Motor neuron (in vitro differentiated cells): ENCODE data around the gene HINT3. TPM values are rescaled to one million over a fixed set of nuclear protein-coding genes. Genes with fewer than 3 reads are reported as not detected.
"Not testable (repeated sequence)": the region's sequence is repeated elsewhere in the genome, so short reads cannot be mapped to it uniquely, and the experiment has no call there.

Source experiments
- ATAC-seq, 8 experiments: fragments of 200-7000 bp; cut with Tn5 transposase; replicated peaks in 6 of 8; 2 replicates each; pipeline ENCODE4 v1.8.0; 2021; ENCODE audit warnings: mild to moderate bottlenecking in 8 of 8, moderate library complexity in 8 of 8
- H3K27ac ChIP-seq, 2 donors: fragments of 250-450 bp; sonication (Bioruptor Pico); 2 replicates each; pipeline ENCODE4 v1.9.0; 2021; ENCODE audit warnings: antibody characterized with exemption in 2 of 2, mild to moderate bottlenecking in 2 of 2, moderate library complexity in 1 of 2
- H3K4me1 ChIP-seq, 2 donors: fragments of 250-450 bp; sonication (Bioruptor Pico); replicated peaks in 1 of 2; 2 replicates each; pipeline ENCODE4 v1.6.1; 2021; ENCODE audit warnings: antibody characterized with exemption in 2 of 2, mild to moderate bottlenecking in 2 of 2, moderate library complexity in 1 of 2
- H3K4me3 ChIP-seq, 5 donors: fragments of 250-450 bp; sonication (Bioruptor Pico); 2 replicates each; pipeline ENCODE4 v1.9.0; 2021; ENCODE audit warnings: antibody characterized with exemption in 5 of 5, mild to moderate bottlenecking in 5 of 5, moderate library complexity in 4 of 5
- WGBS, 10 experiments: fragments of 450-650 bp; shearing (Covaris generic); methylation state at CpG; one replicate each; pipeline ENCODE4 v1.0.0; 2022; 5-methylcytosine and 5-hydroxymethylcytosine counted together
- in situ Hi-C, 9 experiments: fragments of 400-800 bp; cut with MboI; loops; one replicate each; pipeline ENCODE4 v1.15.0; 2021; ENCODE audit warnings: low sequenced_read_pairs in 9 of 9, low pct_unique_long_range_greater_than_20kb in 2 of 9; ENCODE audit not compliant: unreplicated experiment in 9 of 9
- total RNA-seq, 8 experiments: library from RNA; unstranded; fragments of 300-600 nt; gene quantifications; 2 replicates each; pipeline versions ENCODE4 v1.2.3 to v1.2.4, GENCODE V29; 2022

HINT3 gene
- total RNA-seq, 8 experiments from 2014 or later = 13.3 to 49.6 (median 30.3) TPM

DNA sequence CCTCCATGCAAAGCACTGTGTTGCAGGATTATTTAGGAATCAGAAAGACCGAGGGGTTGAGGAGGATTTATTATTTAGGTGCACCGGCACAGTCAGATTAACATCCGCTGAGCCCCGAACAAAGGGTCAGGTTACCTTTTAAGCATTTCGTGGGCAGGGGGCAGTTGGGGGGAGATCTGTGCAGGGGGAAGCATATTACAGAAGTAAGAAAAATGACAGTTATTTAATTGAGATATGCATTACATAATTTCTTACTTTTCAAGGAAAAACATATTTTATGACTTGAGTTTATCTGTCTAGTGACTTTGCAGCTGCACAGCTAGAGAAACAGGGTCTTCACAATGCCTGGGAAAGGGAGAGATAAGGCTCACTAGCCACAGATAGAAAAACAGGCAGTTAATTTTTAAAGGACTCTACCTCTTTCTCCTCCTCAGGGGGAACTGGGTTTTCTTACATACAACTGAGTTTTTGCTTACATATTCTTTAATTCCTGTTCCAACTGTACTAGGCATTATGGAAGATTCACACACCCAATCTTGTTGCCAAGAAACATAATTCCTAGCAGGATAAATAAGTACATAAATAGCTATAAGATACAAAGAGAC is 1.7 kb upstream of the HINT3 start:
- WGBS, 10 experiments = 45 to 100% (median 80%) methylated on average over 1 to 4 of the region's 5 CpGs; no CpG with 5 or more reads in 5 of the 10 experiments
- Histone ChIP-seq H3K4me3 (no peak overlapping the region), H3K4me1 (peaks cover 0 to 15% of the 10 kb centered on the region in 2 donors), H3K27ac (no peak overlapping the region)
- in situ Hi-C loops = loop anchor here in 8 of 9 experiments (10.0 to 25.0 kb wide), 4 partner anchors 93 to 643 kb away; partner anchors contain the start of genes HDDC2 (in 4 of the 8) and NCOA7 (in 4 of the 8)
- ATAC-seq = no peak

DNA sequence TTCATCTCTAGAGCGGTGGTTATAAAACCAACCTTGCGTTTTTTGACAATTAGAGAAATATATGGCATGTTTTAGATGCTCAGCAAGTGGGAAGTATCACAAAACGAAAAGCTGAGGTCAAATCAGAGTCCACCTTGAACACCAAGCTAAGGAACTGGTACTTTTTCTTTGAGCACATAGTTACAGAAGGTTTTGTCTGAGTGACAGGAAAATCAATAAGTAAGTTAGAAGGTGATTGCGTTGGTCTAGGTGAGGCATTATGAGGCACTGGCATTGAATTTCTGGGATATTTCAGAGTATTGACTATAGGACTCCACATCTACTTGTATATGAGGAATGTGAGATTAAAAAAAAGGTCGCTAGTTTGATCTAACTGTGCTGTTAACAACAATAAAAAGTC is 597 bp upstream of the HINT3 start:
- H3K27ac ChIP-seq = no peak overlapping the region
- in situ Hi-C loops = loop anchor here in 8 of 9 experiments (10.0 to 25.0 kb wide), 4 partner anchors 94 to 644 kb away; partner anchors contain the start of genes HDDC2 (in 4 of the 8) and NCOA7 (in 4 of the 8)
- no peak for ATAC-seq

DNA sequence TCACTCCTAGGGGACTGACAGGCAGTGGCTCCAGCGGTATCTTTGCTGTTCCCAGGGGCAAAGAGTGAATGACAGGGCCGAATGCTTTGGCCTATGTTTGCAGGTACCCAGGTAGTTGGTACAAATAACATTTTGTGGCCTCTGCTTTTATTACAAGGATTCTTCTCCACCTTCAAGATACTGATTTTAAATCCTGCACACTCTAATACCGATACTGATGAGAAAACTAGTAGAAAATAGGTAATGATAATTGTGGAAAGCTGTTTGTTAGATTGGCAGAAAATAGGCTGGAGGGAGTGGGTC is 772 bp downstream of the HINT3 start:
- 0 to 29% (median 8%) methylated on average over 1 to 3 of the region's 3 CpGs; no CpG with 5 or more reads in 4 of the 10 experiments for WGBS, 10 experiments
- in situ Hi-C loops = loop anchor here in 8 of 9 experiments (10.0 to 25.0 kb wide), 4 partner anchors 95 to 645 kb away; partner anchors contain the start of genes HDDC2 (in 4 of the 8) and NCOA7 (in 4 of the 8)
- Histone ChIP-seq H3K27ac (peak overlapping the region; percentile 83 to 94), H3K4me3 (peak overlapping the region; percentile 63 to 82 (median 73)), H3K4me1 (peaks cover 0 to 15% of the 10 kb centered on the region in 2 donors)
- no peak for ATAC-seq

More for the DNA sequence above, 597 bp upstream of the HINT3 start:
- WGBS, 10 experiments = 27 to 90% (median 61%) methylated on average over 1 to 5 of the region's 5 CpGs
- Histone ChIP-seq H3K4me1 (peaks cover 0 to 15% of the 10 kb centered on the region in 2 donors), H3K4me3 (peak overlapping the region; percentile 63 to 82 (median 73))

DNA sequence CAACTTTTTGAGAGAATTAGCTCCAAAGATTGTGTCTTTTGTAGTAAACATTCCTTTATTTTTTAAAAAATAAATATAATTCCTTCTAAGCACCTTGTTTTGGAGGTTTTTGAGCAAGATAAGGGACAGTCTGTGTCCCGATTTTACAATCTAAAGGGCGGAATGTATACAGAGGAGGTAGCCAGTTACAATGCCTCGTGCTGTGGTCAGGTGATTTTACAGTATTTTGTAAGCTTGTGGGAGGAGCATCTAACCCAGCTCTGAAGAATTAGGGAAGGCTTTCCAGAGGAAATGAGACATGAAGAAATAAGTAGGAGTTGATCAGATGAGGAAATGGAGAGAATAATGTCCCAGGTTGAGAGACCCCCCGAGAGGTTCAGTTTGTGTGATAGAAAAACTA is 1.3 kb downstream of the HINT3 start:
- H3K27ac ChIP-seq = no peak overlapping the region
- peak overlapping the region; percentile 63 to 82 (median 73) for H3K4me3 ChIP-seq
- peak in 2 of 8 experiments; percentile 7 to 20 for ATAC-seq
- WGBS, 10 experiments = 28 to 80% (median 50%) methylated on average over 1 to 4 of the region's 4 CpGs; no CpG with 5 or more reads in 1 of the 10 experiments
- in situ Hi-C loops = loop anchor here in 8 of 9 experiments (10.0 to 25.0 kb wide), 4 partner anchors 96 to 646 kb away; partner anchors contain the start of genes HDDC2 (in 4 of the 8) and NCOA7 (in 4 of the 8)
- peaks cover 0 to 15% of the 10 kb centered on the region in 2 donors for H3K4me1 ChIP-seq

DNA sequence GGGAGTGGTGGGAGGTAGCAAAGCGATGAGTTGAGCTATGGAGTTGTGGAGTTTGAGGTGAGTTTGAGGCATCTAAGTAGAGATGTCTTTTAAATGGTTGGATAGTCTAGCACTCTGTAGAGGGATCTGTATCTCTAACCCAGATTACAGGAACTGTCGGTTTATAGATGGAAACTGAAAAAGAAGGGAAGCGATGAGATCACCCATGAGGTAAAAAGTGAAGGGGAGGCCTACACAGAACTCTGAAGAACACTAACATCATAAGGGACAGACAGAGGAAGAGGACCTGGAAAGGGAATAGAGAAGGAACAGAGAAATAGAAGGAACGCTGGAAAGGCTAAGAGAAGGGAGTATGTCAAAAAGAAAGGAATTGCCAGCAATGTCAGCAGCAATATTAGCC is 2.5 kb downstream of the HINT3 start:
- 79 to 100% (median 93%) methylated on average over 3 to 4 of the region's 4 CpGs; no CpG with 5 or more reads in 2 of the 10 experiments for WGBS, 10 experiments
- H3K27ac ChIP-seq = no peak overlapping the region

DNA sequence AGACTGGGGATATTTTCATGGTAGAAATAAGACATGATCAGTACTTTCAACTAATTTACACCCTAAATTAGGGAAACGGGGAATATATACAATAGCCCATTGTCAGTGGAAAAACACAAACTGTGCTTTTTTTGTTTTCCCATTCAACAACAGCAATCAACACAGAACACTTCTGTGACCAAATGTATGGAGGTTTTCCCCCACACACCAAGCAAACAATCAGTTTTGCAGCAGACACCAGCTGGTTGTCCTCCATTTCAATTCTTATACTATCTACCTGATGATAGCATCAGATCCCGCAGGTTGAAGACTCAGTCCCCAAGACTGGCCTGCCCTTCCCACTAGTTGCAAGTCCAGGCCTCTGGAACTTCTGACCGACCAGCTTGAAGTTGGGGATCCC is 4.5 kb downstream of the HINT3 start:
- H3K4me3 ChIP-seq = no peak overlapping the region
- peaks cover 0 to 16% of the 10 kb centered on the region in 2 donors for H3K4me1 ChIP-seq
- WGBS, 10 experiments = 67 to 100% (median 92%) methylated on average over 1 to 3 of the region's 3 CpGs; no CpG with 5 or more reads in 2 of the 10 experiments
- H3K27ac ChIP-seq = no peak overlapping the region
- no peak for ATAC-seq
- in situ Hi-C loops = loop anchor here in 8 of 9 experiments (10.0 to 25.0 kb wide), 5 partner anchors 99 to 649 kb away; partner anchors contain the start of genes HDDC2 (in 4 of the 8) and NCOA7 (in 4 of the 8)

More for the DNA sequence above, 2.5 kb downstream of the HINT3 start:
- in situ Hi-C loops = loop anchor here in 8 of 9 experiments (10.0 to 25.0 kb wide), 4 partner anchors 97 to 647 kb away; partner anchors contain the start of genes HDDC2 (in 4 of the 8) and NCOA7 (in 4 of the 8)
- Histone ChIP-seq H3K4me1 (peaks cover 0 to 15% of the 10 kb centered on the region in 2 donors), H3K4me3 (no peak overlapping the region)
- ATAC-seq = no peak

DNA sequence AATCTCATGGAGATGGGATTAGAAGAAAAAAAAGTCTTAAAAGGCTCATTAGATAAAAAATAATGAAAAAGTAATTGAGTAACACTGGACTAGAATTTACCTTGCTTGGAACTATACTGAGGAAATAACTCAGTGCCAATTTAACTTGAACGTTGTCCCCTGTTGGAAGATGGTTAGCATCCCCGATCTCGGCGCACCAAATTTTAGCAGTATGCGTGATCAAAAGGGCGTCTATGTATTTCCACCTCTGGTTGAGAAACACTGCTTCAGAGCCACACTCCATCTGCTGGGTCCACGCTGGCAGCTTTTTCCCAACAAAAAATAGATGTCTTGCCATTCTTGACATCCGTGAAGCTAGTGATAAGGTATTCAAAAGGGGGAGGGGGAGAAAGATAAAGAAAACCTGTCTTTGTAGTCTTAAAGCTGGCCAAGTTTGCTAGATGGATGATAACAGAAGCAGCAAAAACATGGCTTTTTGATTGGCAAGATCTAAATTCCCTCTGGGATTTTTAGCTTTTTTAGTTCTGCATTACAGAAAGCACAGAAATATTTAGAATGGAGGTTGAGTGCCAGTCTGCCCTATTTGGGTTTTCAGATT is 6.4 kb downstream of the HINT3 start:
- in situ Hi-C loops = loop anchor here in 8 of 9 experiments (10.0 to 25.0 kb wide), 5 partner anchors 101 to 651 kb away; partner anchors contain the start of genes HDDC2 (in 4 of the 8) and NCOA7 (in 4 of the 8)
- no peak for ATAC-seq
- WGBS, 10 experiments = 80 to 100% (median 92%) methylated on average over 1 to 8 of the region's 8 CpGs; no CpG with 5 or more reads in 1 of the 10 experiments
- peaks cover 0 to 11% of the 10 kb centered on the region in 2 donors for H3K4me1 ChIP-seq
- H3K4me3 ChIP-seq = no peak overlapping the region
- no peak overlapping the region for H3K27ac ChIP-seq

DNA sequence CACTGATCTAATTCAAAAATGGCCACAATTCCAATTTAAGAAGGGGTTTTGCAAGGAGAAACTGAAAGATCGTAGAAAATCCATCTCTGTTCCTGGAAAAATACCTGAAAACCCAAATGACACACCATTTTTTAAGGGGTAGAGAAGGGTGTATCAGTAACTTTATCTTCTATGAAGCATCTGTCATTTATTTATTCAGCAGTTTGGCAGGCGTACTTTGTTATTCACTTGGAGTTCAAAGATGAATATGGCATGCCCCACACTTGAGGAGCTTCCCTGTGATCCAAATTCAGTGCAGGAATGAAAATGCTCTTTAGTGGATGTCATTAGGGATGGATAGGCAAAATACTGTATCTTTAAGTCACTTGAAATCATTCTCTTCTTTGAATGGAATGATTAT is 7.2 kb downstream of the HINT3 start:
- Histone ChIP-seq H3K4me1 (peaks cover 0 to 3% of the 10 kb centered on the region in 2 donors), H3K4me3 (no peak overlapping the region), H3K27ac (no peak overlapping the region)
- ATAC-seq = peak in 3 of 8 experiments; percentile 14 to 44 (median 35)
- in situ Hi-C loops = loop anchor here in 8 of 9 experiments (10.0 to 25.0 kb wide), 5 partner anchors 102 to 652 kb away; partner anchors contain the start of genes HDDC2 (in 4 of the 8) and NCOA7 (in 4 of the 8)
- WGBS, 10 experiments = 42 to 100% (median 88%) methylated on average over 1 to 2 of the region's 2 CpGs; no CpG with 5 or more reads in 3 of the 10 experiments

DNA sequence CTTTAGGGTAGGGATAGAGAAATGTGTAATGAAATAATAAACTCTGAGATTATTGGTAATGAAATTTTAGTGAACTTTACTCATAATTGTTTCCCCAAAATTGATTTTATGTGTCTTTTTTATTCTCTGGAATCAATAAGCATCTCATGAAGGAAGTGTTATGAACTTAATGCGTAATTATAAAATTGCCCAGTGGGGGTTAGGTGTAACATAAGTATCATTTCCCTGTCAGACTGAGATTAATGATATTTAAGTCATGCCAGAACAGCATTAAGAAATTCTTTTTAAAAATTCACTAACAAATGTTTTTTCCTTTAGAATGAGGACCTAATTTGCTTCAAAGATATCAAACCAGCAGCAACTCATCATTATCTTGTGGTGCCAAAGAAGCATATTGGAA is 10.0 kb downstream of the HINT3 start:
- ATAC-seq = no peak
- Histone ChIP-seq H3K4me1 (peaks cover 0 to 3% of the 10 kb centered on the region in 2 donors), H3K27ac (no peak overlapping the region), H3K4me3 (no peak overlapping the region)
- in situ Hi-C loops = loop anchor here in 8 of 9 experiments (10.0 to 25.0 kb wide), 5 partner anchors 104 to 654 kb away; partner anchors contain the start of genes HDDC2 (in 4 of the 8) and NCOA7 (in 4 of the 8)
- 88 to 100% (median 100%) methylated on average over 1 of the region's 1 CpG; no CpG with 5 or more reads in 2 of the 10 experiments for WGBS, 10 experiments

DNA sequence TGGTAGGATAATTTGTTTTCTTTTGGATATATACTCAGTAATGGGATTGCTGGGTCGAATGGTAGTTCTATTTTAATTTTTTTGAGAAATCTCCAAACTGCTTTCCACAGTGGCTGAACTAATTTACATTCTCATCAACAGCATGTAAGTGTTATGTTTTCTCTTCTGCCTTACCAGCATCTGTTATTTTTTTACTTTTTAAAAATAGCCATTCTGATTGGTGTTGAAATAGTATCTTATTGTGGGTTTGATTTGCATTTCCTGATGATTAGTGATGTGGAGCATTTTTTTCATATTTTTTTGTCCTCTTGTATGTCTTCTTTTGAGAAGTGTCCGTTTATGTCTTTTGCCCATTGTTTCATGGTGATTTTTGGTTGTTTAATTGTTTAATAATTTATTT is 11.9 kb downstream of the HINT3 start:
- in situ Hi-C loops = loop anchor here in 8 of 9 experiments (10.0 to 25.0 kb wide), 5 partner anchors 106 to 656 kb away; partner anchors contain the start of genes HDDC2 (in 4 of the 8) and NCOA7 (in 4 of the 8)
- 63 to 100% (median 84%) methylated on average over 2 of the region's 2 CpGs; no CpG with 5 or more reads in 1 of the 10 experiments for WGBS, 10 experiments
- no peak overlapping the region for H3K4me3 ChIP-seq
- no peak for ATAC-seq
- H3K4me1 ChIP-seq = peaks cover 0 to 3% of the 10 kb centered on the region in 2 donors
- no peak overlapping the region for H3K27ac ChIP-seq

DNA sequence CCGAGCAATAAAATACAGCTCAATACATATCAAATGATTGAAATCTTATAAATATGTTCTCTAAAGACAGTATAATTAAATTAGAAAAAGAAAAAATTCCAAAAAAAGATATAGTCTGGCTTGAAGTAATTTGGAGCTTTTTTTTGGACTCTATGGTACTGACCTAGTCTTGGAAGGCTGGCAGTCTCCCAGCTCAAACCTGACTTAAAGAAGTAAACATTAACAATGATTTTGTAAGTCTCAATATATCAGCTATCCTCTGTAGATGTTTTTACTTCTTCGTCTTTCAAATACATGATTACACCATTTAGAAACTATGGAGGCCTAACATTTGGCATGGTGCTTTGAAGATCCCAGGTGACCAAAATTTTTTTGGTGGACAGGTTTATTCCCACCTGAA is 14.2 kb downstream of the HINT3 start:
- no peak overlapping the region for H3K4me3 ChIP-seq
- ATAC-seq = no peak
- 0 to 100% (median 28%) methylated on average over 1 to 2 of the region's 2 CpGs; no CpG with 5 or more reads in 2 of the 10 experiments for WGBS, 10 experiments
- no peaks in the 10 kb centered on the region for H3K4me1 ChIP-seq
- no peak overlapping the region for H3K27ac ChIP-seq
- in situ Hi-C loops = loop anchor here in 7 of 9 experiments (10.0 to 25.0 kb wide), 4 partner anchors 108 to 658 kb away; partner anchors contain the start of genes HDDC2 (in 4 of the 7) and NCOA7 (in 4 of the 7)

DNA sequence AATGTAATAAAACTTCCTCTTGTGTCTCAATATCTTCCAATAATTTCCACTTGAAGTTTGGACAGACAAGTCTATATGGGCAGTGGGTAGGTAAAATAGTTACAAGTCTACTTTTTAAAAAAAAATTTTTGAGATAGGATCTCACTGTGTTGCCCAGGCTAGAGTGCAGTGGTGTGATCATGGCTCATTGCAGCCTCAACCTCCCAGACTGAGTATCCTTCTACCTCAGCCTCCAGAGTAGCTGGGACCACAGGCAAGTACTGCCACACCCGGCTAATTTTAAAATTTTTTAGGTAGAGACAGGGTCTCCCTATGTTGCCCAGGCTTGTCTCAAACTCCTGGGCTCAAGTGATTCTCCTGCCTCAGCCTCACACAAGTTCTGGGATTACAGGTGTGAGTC is 15.9 kb downstream of the HINT3 start:
- in situ Hi-C loops = loop anchor here in 7 of 9 experiments (10.0 to 25.0 kb wide), 4 partner anchors 110 to 660 kb away; partner anchors contain the start of genes HDDC2 (in 4 of the 7) and NCOA7 (in 4 of the 7)
- H3K27ac ChIP-seq, H3K4me3 ChIP-seq, ATAC-seq, H3K4me1 ChIP-seq: not testable (repeated sequence)
- WGBS, 10 experiments = 80 to 100% (median 100%) methylated on average over 1 of the region's 1 CpG; no CpG with 5 or more reads in 5 of the 10 experiments
